Urothelium cell line (cell line): Measurements from ENCODE around the gene ANXA8L1.
"Not testable (repeated sequence)": the region's sequence is repeated elsewhere in the genome, so short reads cannot be mapped to it uniquely, and the experiment has no call there.

ENCODE experiments used
- DNase-seq: peaks from one replicate; pipeline ENCODE4 v3.0.0; 2011; ENCODE audit warnings: low spot score, mixed read lengths
- FAIRE-seq: peaks from 2 replicates; lab custom pipeline; 2011; peaks lifted over from hg19 to GRCh38; lab: Jason Lieb, UNC

The ANXA8L1 gene, protein sequence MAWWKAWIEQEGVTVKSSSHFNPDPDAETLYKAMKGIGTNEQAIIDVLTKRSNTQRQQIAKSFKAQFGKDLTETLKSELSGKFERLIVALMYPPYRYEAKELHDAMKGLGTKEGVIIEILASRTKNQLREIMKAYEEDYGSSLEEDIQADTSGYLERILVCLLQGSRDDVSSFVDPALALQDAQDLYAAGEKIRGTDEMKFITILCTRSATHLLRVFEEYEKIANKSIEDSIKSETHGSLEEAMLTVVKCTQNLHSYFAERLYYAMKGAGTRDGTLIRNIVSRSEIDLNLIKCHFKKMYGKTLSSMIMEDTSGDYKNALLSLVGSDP

GRCh38 chr10:46375406-46375805, at the start of gene ANXA8L1:
ANXA8L1 (plus strand) TSS chr10:46375776; CDS start chr10:46375852, 76 bp downstream.
- FAIRE-seq, DNase-seq: not testable (repeated sequence)

- DNase-seq (no peak), FAIRE-seq (no peak)
Observed at GRCh38 chr10:46326066-46326465, 49.5 kb upstream of the ANXA8L1 start.

DNA sequence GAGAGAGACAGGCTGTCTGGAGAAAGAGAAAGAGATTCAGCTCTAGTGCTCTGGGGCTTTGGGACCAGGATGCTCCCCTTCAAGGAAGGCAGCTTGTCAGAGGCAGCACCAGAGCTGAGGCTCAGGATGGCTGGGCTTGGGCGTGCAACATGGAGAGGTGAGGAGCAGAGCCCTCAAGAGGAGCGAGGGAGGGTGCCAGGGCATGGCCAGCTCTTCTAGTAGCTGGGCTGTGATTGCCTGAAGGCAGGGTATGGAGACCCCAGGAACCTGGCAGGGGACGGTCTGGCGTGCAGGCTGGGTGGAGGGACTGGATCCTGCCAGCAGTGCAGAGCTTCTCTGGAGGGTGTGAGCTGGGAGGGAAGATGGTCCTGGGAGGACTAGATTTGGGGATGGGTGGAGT, 48.6 kb upstream of the ANXA8L1 start:
- DNase-seq (no peak), FAIRE-seq (no peak)

DNA sequence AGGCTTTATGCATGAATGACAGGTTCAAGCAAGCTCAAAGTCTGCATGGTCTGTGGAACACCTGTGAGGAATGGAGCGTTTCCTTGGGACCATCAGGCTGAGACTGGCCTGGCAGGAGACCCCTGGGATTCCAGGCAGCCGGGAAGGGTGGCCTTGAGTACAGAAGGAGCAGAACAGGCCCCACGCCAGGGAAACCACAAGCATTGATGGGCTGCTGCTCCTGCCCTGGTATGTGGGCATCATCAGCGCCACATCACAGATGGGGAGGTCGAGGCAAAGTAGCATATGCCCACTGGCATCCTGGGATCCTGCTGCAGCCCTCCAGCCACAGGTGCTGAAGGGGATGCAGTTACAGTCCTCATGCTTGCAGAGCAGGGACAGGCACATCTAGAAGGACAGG, 47.9 kb upstream of the ANXA8L1 start:
- DNase-seq = no peak
- no peak for FAIRE-seq

DNA sequence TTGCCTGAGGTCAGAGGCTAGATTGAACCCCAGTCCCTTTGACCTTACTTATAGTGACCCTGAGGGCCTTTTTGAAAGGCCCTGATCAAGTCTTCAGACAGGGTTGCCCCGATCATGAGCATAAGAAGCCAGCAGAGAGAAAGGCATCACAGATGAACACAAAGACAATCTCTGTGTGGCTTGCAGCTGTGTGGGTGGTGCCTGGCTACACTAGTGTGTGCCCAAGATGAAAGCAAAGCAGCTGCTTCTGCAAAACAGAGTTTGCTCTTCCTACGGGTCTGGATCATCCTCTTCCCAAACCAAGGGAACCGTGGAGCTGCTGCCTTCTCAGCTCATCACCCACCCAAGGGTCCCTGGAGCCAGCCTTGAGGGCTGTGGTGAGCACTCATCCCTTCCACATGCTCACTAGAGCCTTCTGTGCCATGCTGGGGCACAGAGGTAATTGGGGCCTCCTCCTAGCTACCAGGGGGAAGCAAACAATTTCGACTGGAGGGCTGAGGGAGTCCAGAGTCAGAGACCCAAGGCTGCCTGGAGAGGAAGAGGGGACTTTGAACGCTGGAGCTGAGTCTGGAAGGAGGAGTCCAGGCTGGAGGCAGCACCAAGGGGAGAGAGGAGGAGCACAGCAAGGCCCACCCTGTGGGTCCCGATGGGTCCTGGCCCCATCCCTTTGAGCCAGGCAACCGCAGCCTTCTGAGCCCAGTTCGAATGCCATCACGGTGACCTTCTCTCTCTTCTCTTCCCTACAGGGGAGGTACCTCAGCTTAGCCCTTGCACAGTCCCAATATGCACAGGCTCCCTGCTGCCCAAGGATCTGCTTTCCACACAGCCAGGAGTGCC, 46.5 kb upstream of the ANXA8L1 start:
- FAIRE-seq (no peak), DNase-seq (no peak)

DNA sequence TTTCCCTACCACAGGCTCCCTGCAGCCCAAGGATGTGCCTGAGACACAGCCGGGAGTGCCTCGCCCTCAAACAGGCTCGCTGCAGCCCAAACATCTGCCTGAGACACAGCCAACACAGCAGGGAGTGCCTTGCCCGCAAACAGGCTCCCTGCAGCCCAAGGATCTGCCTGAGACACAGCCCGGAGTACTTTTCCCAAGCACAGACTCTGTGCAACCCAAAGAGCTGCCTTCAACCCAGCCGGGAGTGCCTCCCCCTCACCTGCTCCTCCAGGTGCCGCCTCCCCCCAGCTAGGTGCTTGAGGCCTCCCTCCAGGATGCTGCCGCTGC, 45.9 kb upstream of the ANXA8L1 start:
- DNase-seq (no peak), FAIRE-seq (no peak)

- DNase-seq = no peak
- FAIRE-seq = no peak
Observed at GRCh38 chr10:46330894-46331293, 44.7 kb upstream of the ANXA8L1 start.

DNA sequence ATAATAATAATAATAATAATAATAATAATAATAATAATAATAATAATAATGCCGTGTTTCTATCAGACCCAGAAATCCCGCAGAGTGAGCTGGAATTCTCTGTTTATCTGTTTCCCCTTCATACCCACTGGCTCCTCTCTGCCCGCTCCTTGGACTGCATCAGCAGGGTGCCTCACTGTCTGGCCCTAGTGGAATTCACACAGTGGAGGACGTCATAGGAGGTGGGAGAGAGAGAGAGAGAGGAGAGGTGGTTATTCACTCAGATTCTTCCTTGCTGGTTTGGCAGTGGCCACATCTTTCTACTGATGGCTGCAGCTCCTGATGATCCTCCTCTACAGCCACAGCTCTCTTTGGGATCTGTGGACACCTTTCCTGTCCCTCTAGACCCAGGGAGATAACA, 10.1 kb upstream of the ANXA8L1 start:
- not testable (repeated sequence) for DNase-seq, FAIRE-seq

- not testable (repeated sequence) for FAIRE-seq, DNase-seq
Observed at GRCh38 chr10:46367209-46367608, 8.4 kb upstream of the ANXA8L1 start.

- not testable (repeated sequence) for DNase-seq, FAIRE-seq
Observed at GRCh38 chr10:46367666-46368240, 7.8 kb upstream of the ANXA8L1 start.

DNA sequence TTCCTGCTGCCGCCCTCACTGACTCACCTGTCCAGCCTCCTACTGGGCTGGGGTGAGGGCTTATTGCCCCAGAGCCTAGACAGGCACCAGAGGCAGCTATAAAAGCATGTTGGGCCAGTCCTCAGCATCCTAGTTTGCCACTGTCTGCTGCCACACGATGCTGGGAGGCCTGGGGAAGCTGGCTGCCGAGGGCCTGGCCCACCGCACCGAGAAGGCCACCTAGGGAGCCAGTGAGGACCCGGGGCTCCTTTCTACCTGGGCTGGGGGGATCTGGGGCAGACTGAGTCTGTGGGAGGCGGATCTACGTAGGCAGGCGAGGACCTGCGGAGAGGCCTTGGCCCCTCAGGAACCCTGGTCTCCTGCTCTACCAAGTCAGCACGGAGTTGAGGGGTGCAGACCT, 6.6 kb upstream of the ANXA8L1 start:
- not testable (repeated sequence) for FAIRE-seq, DNase-seq

GRCh38 chr10:46374410-46374809, 1.2 kb upstream of the ANXA8L1 start:
- not testable (repeated sequence) for FAIRE-seq

DNA sequence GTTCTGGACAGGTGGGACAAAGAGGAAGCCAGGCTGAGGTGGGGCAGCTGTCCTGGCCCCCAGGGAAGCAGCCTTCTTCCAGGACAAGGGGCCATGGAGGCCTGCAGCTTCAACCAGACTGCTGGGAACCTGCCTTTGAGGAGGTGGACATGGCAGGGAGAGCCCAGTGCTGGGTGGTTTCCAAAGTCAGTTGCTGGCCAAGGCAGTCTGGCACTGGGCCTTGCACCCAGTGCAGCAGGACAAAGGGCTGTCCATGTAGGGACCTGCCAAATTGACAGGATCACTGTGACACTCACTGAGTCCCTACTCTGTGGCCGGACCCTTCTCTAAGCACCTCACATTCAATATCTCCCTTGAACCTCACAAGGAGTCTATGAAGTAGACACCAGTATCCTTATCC, 1.4 kb downstream of the ANXA8L1 start:
- not testable (repeated sequence) for DNase-seq, FAIRE-seq

More at GRCh38 chr10:46374410-46374809, 1.2 kb upstream of the ANXA8L1 start:
- not testable (repeated sequence) for DNase-seq

DNA sequence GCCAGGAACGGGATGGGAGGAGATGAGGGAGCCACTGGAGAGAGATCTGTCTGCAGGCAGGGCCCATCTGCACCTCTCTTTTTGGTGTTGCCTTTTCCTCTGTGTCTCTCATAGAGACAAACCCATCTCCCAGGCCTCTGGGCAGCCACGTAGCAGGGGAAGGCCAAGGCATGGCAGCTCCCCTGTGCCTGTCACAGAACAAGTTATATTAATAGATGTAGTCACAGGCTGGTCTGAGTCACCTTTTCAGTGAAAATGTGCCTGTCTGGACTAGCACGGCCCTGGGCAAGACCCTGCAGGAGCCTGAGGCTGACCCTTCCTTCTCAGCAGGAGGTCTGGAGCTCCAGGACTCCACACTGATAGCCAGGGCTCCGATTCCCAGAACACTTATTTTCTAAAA, 2.1 kb downstream of the ANXA8L1 start:
- not testable (repeated sequence) for FAIRE-seq, DNase-seq

GRCh38 chr10:46378108-46378507, 2.5 kb downstream of the ANXA8L1 start:
- not testable (repeated sequence) for DNase-seq, FAIRE-seq

DNA sequence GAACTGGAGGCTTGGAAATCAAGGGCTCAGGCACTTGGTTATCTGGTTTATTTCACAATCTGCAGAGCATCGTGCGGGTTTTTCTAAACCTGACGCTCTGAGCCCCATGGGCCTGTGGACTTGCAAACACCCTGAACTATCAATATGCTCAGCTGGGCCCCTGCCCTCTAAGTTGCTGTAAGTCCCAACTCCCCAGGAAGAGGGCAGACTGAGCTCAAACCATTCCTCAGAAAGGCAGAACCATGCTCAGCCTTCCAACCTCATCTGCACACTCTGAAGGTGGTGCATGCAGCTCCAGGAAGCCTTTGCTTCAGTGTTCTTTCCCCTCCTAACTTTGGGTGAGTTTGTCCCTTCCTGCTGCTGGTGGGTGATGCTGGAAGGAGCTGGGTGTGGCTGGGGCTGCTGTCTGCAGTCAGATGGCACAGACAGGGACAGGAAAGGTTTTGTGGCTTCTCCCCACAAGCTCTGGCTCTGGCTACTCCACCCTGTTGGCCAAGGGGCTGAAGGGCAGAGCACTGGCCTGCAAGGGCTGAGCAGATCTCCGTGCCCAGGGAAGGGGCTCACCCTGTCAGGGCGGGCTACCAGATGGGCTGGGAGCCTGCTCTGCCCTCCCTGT, 3.8 kb downstream of the ANXA8L1 start:
- FAIRE-seq, DNase-seq: not testable (repeated sequence)

- FAIRE-seq, DNase-seq: not testable (repeated sequence)
Observed at GRCh38 chr10:46385858-46386257, 10.3 kb downstream of the ANXA8L1 start.

- not testable (repeated sequence) for FAIRE-seq
Observed at GRCh38 chr10:46386694-46387093, 11.1 kb downstream of the ANXA8L1 start.

GRCh38 chr10:46387309-46387902, 11.8 kb downstream of the ANXA8L1 start:
- DNase-seq, FAIRE-seq: not testable (repeated sequence)

More at GRCh38 chr10:46386694-46387093, 11.1 kb downstream of the ANXA8L1 start:
- DNase-seq = not testable (repeated sequence)

- DNase-seq, FAIRE-seq: not testable (repeated sequence)
Observed at GRCh38 chr10:46391422-46391821, 15.8 kb downstream of the ANXA8L1 start.
